HepG2 (cell line): Measurements from ENCODE around the gene WNT7B. TPM values are rescaled to one million over a fixed set of nuclear protein-coding genes. Genes with fewer than 3 reads are reported as not detected.
A peak's percentile ranks its signal among the peaks of the same experiment; 100 is the strongest.

ENCODE experiments used
- CENPT ChIP-seq: sonication (generic); formaldehyde crosslinking; IDR thresholded peaks from 2 replicates; pipeline ENCODE4 v1.8.0; 2022; ENCODE audit warnings: low read depth, mild to moderate bottlenecking, moderate library complexity, missing genetic modification reagents
- ELF4 ChIP-seq: sonication (generic); formaldehyde crosslinking; IDR thresholded peaks from 2 replicates; pipeline ENCODE4 v1.5.0; 2020; ENCODE audit warnings: missing genetic modification reagents, mild to moderate bottlenecking, moderate library complexity, borderline replicate concordance
- HMGA1 ChIP-seq: sonication (generic); formaldehyde crosslinking; conservative IDR thresholded peaks from 2 replicates; pipeline ENCODE4 v1.4.0; 2020; ENCODE audit warnings: missing genetic modification reagents
- KDM4B ChIP-seq: sonication (generic); formaldehyde crosslinking; IDR thresholded peaks from 2 replicates; pipeline ENCODE4 v1.4.0; 2020; ENCODE audit warnings: missing genetic modification reagents
- NCOA5 ChIP-seq: sonication (generic); formaldehyde crosslinking; IDR thresholded peaks from 2 replicates; pipeline ENCODE4 v1.4.0; 2020; ENCODE audit warnings: missing genetic modification reagents
- RXRA ChIP-seq: sonication (generic); formaldehyde crosslinking; IDR thresholded peaks from 2 replicates; pipeline ENCODE4 v1.5.1; 2020; ENCODE audit warnings: missing genetic modification reagents
- SAP130 ChIP-seq: IDR thresholded peaks from 2 replicates; pipeline ENCODE4 v1.6.1; 2016; ENCODE audit warnings: low read depth
- TIGD3 ChIP-seq: sonication (generic); formaldehyde crosslinking; IDR thresholded peaks from 2 replicates; pipeline ENCODE4 v1.5.1; 2020; ENCODE audit warnings: mild to moderate bottlenecking, missing genetic modification reagents, borderline replicate concordance
- ZBTB7A ChIP-seq: sonication (generic); formaldehyde crosslinking; IDR thresholded peaks from 2 replicates; pipeline ENCODE4 v1.8.0; 2022; ENCODE audit warnings: mild to moderate bottlenecking, missing genetic modification reagents
- ZNF17 ChIP-seq: sonication (generic); formaldehyde crosslinking; IDR thresholded peaks from 2 replicates; pipeline ENCODE4 v1.5.0; 2020; ENCODE audit warnings: mild to moderate bottlenecking, missing genetic modification reagents
- ZNF235 ChIP-seq: sonication (generic); formaldehyde crosslinking; IDR thresholded peaks from 2 replicates; pipeline ENCODE4 v1.8.1; 2023; ENCODE audit warnings: mild to moderate bottlenecking, missing genetic modification reagents, borderline replicate concordance
- ZNF431 ChIP-seq: sonication (generic); formaldehyde crosslinking; IDR thresholded peaks from 2 replicates; pipeline ENCODE4 v1.9.0; 2022; ENCODE audit warnings: missing genetic modification reagents, low read depth, mild to moderate bottlenecking, borderline replicate concordance
- polyA plus RNA-seq, 8 experiments: library from polyadenylated mRNA; depleted of rRNA in 3 of 8; stranded (reverse) in 7 of 8; unstranded in 1 of 8; fragments of >200 nt; fragmentation: Illumina TruSeq in 4 of 8; extraction: Trizol in 4 of 8; gene quantifications; 2 replicates each; pipeline versions ENCODE4 v1.2.1 to v1.2.3, GENCODE V29; 2011 to 2016; ENCODE audit warnings: low read depth in 4 of 8, missing spikeins in 1 of 8, mixed read lengths in 1 of 8; ENCODE audit not compliant: insufficient read depth in 1 of 8
- total RNA-seq, 5 experiments: library from RNA; depleted of rRNA; stranded (reverse); fragments of >200 nt; fragmentation: Illumina TruSeq; extraction: Trizol; gene quantifications; 2 replicates each; pipeline ENCODE4 v1.2.3, GENCODE V29; 2016; ENCODE audit warnings: low read depth in 1 of 5
- TF ChIP-seq, protein P1 (sequence below): fragments of 450-650 bp; IDR thresholded peaks from 2 replicates; pipeline ENCODE4 v1.6.1; 2016
- TF ChIP-seq, protein P2 (sequence below): sonication (generic); formaldehyde crosslinking; IDR thresholded peaks from 2 replicates; pipeline ENCODE4 v1.4.0; 2020; ENCODE audit warnings: missing genetic modification reagents
- TF ChIP-seq, protein P3 (sequence below): sonication (generic); formaldehyde crosslinking; IDR thresholded peaks from 2 replicates; pipeline ENCODE4 v1.4.0; 2020; ENCODE audit warnings: mild to moderate bottlenecking, missing genetic modification reagents, borderline replicate concordance

The WNT7B gene
- total and polyA plus RNA-seq, 2 of the 13 experiments (the other 11 are each of a cell fraction or from before 2014, with no cell fraction given) = 0.09 TPM; not detected in 1

- TF ChIP-seq TIGD3 (no peak), ZBTB7A (CRISPR knock-in tag) (no peak), ZNF431 (CRISPR knock-in tag) (no peak), SAP130 (CRISPR knock-in tag) (peak; percentile 45; the same call in 1 of the 2 replicates), RXRA (CRISPR knock-in tag) (peak; percentile 99), ZNF235 (CRISPR knock-in tag) (no peak), NCOA5 (no peak), ELF4 (CRISPR knock-in tag) (no peak), HMGA1 (no peak), ZNF17 (CRISPR knock-in tag) (no peak), CENPT (CRISPR knock-in tag) (no peak), KDM4B (CRISPR knock-in tag) (0 out of 2 replicates have a peak, but pooled peaks have one; percentile 18)
- TF ChIP-seq, protein P1, sequence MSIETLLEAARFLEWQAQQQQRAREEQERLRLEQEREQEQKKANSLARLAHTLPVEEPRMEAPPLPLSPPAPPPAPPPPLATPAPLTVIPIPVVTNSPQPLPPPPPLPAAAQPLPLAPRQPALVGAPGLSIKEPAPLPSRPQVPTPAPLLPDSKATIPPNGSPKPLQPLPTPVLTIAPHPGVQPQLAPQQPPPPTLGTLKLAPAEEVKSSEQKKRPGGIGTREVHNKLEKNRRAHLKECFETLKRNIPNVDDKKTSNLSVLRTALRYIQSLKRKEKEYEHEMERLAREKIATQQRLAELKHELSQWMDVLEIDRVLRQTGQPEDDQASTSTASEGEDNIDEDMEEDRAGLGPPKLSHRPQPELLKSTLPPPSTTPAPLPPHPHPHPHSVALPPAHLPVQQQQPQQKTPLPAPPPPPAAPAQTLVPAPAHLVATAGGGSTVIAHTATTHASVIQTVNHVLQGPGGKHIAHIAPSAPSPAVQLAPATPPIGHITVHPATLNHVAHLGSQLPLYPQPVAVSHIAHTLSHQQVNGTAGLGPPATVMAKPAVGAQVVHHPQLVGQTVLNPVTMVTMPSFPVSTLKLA = no peak
- TF ChIP-seq, protein P2, sequence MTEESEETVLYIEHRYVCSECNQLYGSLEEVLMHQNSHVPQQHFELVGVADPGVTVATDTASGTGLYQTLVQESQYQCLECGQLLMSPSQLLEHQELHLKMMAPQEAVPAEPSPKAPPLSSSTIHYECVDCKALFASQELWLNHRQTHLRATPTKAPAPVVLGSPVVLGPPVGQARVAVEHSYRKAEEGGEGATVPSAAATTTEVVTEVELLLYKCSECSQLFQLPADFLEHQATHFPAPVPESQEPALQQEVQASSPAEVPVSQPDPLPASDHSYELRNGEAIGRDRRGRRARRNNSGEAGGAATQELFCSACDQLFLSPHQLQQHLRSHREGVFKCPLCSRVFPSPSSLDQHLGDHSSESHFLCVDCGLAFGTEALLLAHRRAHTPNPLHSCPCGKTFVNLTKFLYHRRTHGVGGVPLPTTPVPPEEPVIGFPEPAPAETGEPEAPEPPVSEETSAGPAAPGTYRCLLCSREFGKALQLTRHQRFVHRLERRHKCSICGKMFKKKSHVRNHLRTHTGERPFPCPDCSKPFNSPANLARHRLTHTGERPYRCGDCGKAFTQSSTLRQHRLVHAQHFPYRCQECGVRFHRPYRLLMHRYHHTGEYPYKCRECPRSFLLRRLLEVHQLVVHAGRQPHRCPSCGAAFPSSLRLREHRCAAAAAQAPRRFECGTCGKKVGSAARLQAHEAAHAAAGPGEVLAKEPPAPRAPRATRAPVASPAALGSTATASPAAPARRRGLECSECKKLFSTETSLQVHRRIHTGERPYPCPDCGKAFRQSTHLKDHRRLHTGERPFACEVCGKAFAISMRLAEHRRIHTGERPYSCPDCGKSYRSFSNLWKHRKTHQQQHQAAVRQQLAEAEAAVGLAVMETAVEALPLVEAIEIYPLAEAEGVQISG = peak; percentile 65
- TF ChIP-seq, protein P3, sequence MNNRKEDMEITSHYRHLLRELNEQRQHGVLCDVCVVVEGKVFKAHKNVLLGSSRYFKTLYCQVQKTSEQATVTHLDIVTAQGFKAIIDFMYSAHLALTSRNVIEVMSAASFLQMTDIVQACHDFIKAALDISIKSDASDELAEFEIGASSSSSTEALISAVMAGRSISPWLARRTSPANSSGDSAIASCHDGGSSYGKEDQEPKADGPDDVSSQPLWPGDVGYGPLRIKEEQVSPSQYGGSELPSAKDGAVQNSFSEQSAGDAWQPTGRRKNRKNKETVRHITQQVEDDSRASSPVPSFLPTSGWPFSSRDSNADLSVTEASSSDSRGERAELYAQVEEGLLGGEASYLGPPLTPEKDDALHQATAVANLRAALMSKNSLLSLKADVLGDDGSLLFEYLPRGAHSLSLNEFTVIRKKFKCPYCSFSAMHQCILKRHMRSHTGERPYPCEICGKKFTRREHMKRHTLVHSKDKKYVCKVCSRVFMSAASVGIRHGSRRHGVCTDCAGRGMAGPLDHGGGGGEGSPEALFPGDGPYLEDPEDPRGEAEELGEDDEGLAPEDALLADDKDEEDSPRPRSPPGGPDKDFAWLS = no peak
Observed at GRCh38 chr22:46006379-46007002, 29.5 kb upstream of the WNT7B start (continued).
